GM12864 (cell line): ENCODE measurements around the gene PTP4A1.

ENCODE experiments used
- DNase-seq: peaks from one replicate; pipeline ENCODE4 v3.0.0-alpha.2; 2011; ENCODE audit warnings: low read depth
- H3K4me3 ChIP-seq: 2 replicates; pipeline ENCODE4 v1.5.1; 2011; ENCODE audit warnings: mild to moderate bottlenecking, low read depth, low read length, control low read depth
- CTCF ChIP-seq: IDR thresholded peaks from 2 replicates; pipeline ENCODE4 v1.5.1; 2011; ENCODE audit warnings: low read depth, mild to moderate bottlenecking, moderate library complexity, low read length, control low read depth, inconsistent platforms; ENCODE audit errors: missing control alignments

Gene PTP4A1

GRCh38 chr6:63530182-63530581, 42.1 kb upstream of the PTP4A1 start:
- no peak for DNase-seq
- no peak overlapping the region for H3K4me3 ChIP-seq
- no peak for TF ChIP-seq CTCF

- DNase-seq: no peak
- no peak for TF ChIP-seq CTCF
- H3K4me3 ChIP-seq: no peak overlapping the region
Measured at GRCh38 chr6:63530991-63531390, 41.3 kb upstream of the PTP4A1 start.

GRCh38 chr6:63533026-63533425, 39.3 kb upstream of the PTP4A1 start:
- DNase-seq: no peak
- no peak for TF ChIP-seq CTCF
- H3K4me3 ChIP-seq: no peak overlapping the region

GRCh38 chr6:63533952-63534351, 38.3 kb upstream of the PTP4A1 start:
- no peak overlapping the region for H3K4me3 ChIP-seq
- no peak for TF ChIP-seq CTCF

GRCh38 chr6:63537201-63537958, 34.9 kb upstream of the PTP4A1 start:
- no peak for TF ChIP-seq CTCF
- no peak for DNase-seq

More at GRCh38 chr6:63533952-63534351, 38.3 kb upstream of the PTP4A1 start:
- no peak for DNase-seq

GRCh38 chr6:63537959-63538300, 34.4 kb upstream of the PTP4A1 start:
- no peak for TF ChIP-seq CTCF
- DNase-seq: no peak
- H3K4me3 ChIP-seq: no peak overlapping the region

More at GRCh38 chr6:63537201-63537958, 34.9 kb upstream of the PTP4A1 start:
- H3K4me3 ChIP-seq: no peak overlapping the region

GRCh38 chr6:63538550-63538949, 33.7 kb upstream of the PTP4A1 start:
- TF ChIP-seq CTCF: no peak
- DNase-seq: no peak
- no peak overlapping the region for H3K4me3 ChIP-seq
